GM20000 (cell line): ENCODE results near the gene OGDHL.
"Not testable (repeated sequence)": the region's sequence is repeated elsewhere in the genome, so short reads cannot be mapped to it uniquely, and the experiment has no call there.

Experiments
- DNase-seq: peaks from one replicate; pipeline ENCODE4 v3.0.0; 2012; ENCODE audit warnings: low spot score
- CTCF ChIP-seq: IDR thresholded peaks from 2 replicates; pipeline ENCODE4 v1.5.1; 2012; ENCODE audit warnings: mild to moderate bottlenecking, control low read depth; ENCODE audit errors: extremely low read depth, missing control alignments

The OGDHL gene

GRCh38 chr10:49756031-49756430 is 6.1 kb downstream of the OGDHL start:
- TF ChIP-seq CTCF, result no peak
- DNase-seq, result no peak

- not testable (repeated sequence) for DNase-seq
Measured at GRCh38 chr10:49754951-49755350, 7.2 kb downstream of the OGDHL start.

- no peak for TF ChIP-seq CTCF
- DNase-seq, result no peak
Measured at GRCh38 chr10:49752584-49752983, 9.5 kb downstream of the OGDHL start.

GRCh38 chr10:49751636-49752510 is 10.2 kb downstream of the OGDHL start:
- DNase-seq, result no peak

GRCh38 chr10:49751216-49751615 is 10.9 kb downstream of the OGDHL start:
- no peak for TF ChIP-seq CTCF
- no peak for DNase-seq

More at GRCh38 chr10:49751636-49752510, 10.2 kb downstream of the OGDHL start:
- no peak for TF ChIP-seq CTCF

GRCh38 chr10:49750546-49750945 is 11.6 kb downstream of the OGDHL start:
- DNase-seq, result no peak
- TF ChIP-seq CTCF, result no peak

- no peak for DNase-seq
Measured at GRCh38 chr10:49749556-49750491, 12.3 kb downstream of the OGDHL start.

More at GRCh38 chr10:49749556-49750491, 12.3 kb downstream of the OGDHL start:
- no peak for TF ChIP-seq CTCF
